Gastrocnemius medialis (tissue), 4 donors: ENCODE measurements around the gene TTLL10.

Experiments used
- POLR2A ChIP-seq, 2 donors: fragments of 450-650 bp; IDR thresholded peaks; one replicate each; pipeline ENCODE4 v1.6.1; 2017; ENCODE audit warnings: antibody characterized with exemption in 2 of 2, mild to moderate bottlenecking in 2 of 2, moderate library complexity in 2 of 2
- TF ChIP-seq, protein P1 (sequence below), 5 experiments: fragments of 450-650 bp in 3 of 5; fragments of 200-600 bp in 2 of 5; sonication (generic) in 2 of 5; IDR thresholded peaks in 4 of 5; conservative IDR thresholded peaks in 1 of 5; 1 replicate in 4 of 5; 2 replicates in 1 of 5; pipeline ENCODE4 v1.5.1; 2016 to 2019; ENCODE audit warnings: antibody characterized with exemption in 5 of 5, mild to moderate bottlenecking in 3 of 5, moderate library complexity in 3 of 5

DNA sequence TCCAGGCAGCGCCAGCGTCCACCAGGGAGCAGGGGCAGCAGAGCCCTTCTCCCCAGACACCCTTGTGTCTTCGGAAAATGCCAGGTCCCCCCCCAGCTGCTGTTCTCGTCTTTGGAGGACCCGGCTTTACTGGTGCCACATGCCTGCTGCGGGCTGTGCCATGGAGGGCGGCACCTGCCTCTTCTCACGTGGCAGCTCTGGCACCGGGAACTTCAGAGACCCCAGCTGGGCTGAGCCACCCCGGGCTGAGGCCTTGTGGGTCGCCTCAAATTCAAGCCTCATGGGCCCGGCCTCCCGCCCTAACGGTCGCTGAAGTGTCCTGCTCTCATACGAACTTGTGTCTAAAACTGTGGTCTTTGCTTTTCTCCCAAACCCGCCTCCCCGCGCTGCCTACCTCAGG lies 30.8 kb upstream of the TTLL10 start:
- TF ChIP-seq, protein P1, sequence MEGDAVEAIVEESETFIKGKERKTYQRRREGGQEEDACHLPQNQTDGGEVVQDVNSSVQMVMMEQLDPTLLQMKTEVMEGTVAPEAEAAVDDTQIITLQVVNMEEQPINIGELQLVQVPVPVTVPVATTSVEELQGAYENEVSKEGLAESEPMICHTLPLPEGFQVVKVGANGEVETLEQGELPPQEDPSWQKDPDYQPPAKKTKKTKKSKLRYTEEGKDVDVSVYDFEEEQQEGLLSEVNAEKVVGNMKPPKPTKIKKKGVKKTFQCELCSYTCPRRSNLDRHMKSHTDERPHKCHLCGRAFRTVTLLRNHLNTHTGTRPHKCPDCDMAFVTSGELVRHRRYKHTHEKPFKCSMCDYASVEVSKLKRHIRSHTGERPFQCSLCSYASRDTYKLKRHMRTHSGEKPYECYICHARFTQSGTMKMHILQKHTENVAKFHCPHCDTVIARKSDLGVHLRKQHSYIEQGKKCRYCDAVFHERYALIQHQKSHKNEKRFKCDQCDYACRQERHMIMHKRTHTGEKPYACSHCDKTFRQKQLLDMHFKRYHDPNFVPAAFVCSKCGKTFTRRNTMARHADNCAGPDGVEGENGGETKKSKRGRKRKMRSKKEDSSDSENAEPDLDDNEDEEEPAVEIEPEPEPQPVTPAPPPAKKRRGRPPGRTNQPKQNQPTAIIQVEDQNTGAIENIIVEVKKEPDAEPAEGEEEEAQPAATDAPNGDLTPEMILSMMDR (IDR thresholded peaks at IDR 0.05 in 4 of 5, conservative IDR thresholded peaks at IDR 0.05 in 1 of 5), result no peak
- no peak for TF ChIP-seq POLR2A (IDR thresholded peaks at IDR 0.05)
